ENCODE measurements around the gene OPN4.
A peak's percentile ranks its signal among the peaks of the same experiment; 100 is the strongest.

The OPN4 gene

GRCh38 chr10:86709396-86710185, 55.2 kb downstream of the OPN4 start:
- Histone ChIP-seq H3K36me3 (ENCODE audit: low read length) (no peaks in the 10 kb centered on the region), H3K27ac (ENCODE audit: low read depth, low read length) (no peak overlapping the region), H3K4me3 (ENCODE audit: insufficient read depth, low read length, poor library complexity, severe bottlenecking) (no peak overlapping the region), H3K27me3 (ENCODE audit: low read length) (no peaks in the 10 kb centered on the region), H3K9ac (ENCODE audit: low read length) (no peak overlapping the region), H3K4me2 (ENCODE audit: low read depth, low read length, poor library complexity, severe bottlenecking) (no peak overlapping the region), H3F3A (ENCODE audit: insufficient read depth) (peaks cover 10% of the 10 kb centered on the region), H2AFZ (ENCODE audit: low read depth, low read length, severe bottlenecking) (no peak overlapping the region), H4K20me1 (ENCODE audit: low read depth, low read length) (no peaks in the 10 kb centered on the region), H3K9me3 (ENCODE audit: insufficient read depth, low read length) (no peaks in the 10 kb centered on the region), H3K9me2 (replicated peaks; ENCODE audit: insufficient read depth, low read length) (no peaks in the 10 kb centered on the region), H3K79me2 (ENCODE audit: insufficient read depth, low read length) (no peaks in the 10 kb centered on the region)
- TF ChIP-seq EZH2phosphoT487 (conservative IDR thresholded peaks at IDR 0.05; ENCODE audit: low read length) (no peak), CTCF (IDR thresholded peaks at IDR 0.05; ENCODE audit: insufficient read depth, low read length, poor library complexity, severe bottlenecking) (no peak)

- Histone ChIP-seq H3K9ac (ENCODE audit: low read length) (peak overlapping the region; percentile 76), H3K36me3 (ENCODE audit: low read length) (no peaks in the 10 kb centered on the region), H3F3A (ENCODE audit: insufficient read depth) (peaks cover 10% of the 10 kb centered on the region), H3K79me2 (ENCODE audit: insufficient read depth, low read length) (no peaks in the 10 kb centered on the region), H3K9me2 (replicated peaks; ENCODE audit: insufficient read depth, low read length) (no peaks in the 10 kb centered on the region), H4K20me1 (ENCODE audit: low read depth, low read length) (no peaks in the 10 kb centered on the region), H3K4me2 (ENCODE audit: low read depth, low read length, poor library complexity, severe bottlenecking) (peak overlapping the region; percentile 63), H3K27me3 (ENCODE audit: low read length) (no peaks in the 10 kb centered on the region), H3K4me3 (ENCODE audit: insufficient read depth, low read length, poor library complexity, severe bottlenecking) (peak overlapping the region; percentile 60), H3K9me3 (ENCODE audit: insufficient read depth, low read length) (no peaks in the 10 kb centered on the region), H2AFZ (ENCODE audit: low read depth, low read length, severe bottlenecking) (peak overlapping the region; percentile 97), H3K27ac (ENCODE audit: low read depth, low read length) (peak overlapping the region; percentile 71)
- TF ChIP-seq CTCF (IDR thresholded peaks at IDR 0.05; ENCODE audit: insufficient read depth, low read length, poor library complexity, severe bottlenecking) (peak; percentile 56), EZH2phosphoT487 (conservative IDR thresholded peaks at IDR 0.05; ENCODE audit: low read length) (no peak)
These were observed 56.7 kb downstream of the OPN4 start for GRCh38 chr10:86710987-86711512.

GRCh38 chr10:86711513-86712316, 57.4 kb downstream of the OPN4 start:
- H3K9ac ChIP-seq (ENCODE audit: low read length): peak overlapping the region; percentile 76
- H3F3A ChIP-seq (ENCODE audit: insufficient read depth): peaks cover 10% of the 10 kb centered on the region
- no peaks in the 10 kb centered on the region for H4K20me1 ChIP-seq (ENCODE audit: low read depth, low read length)
- TF ChIP-seq EZH2phosphoT487 (conservative IDR thresholded peaks at IDR 0.05; ENCODE audit: low read length) (no peak), CTCF (IDR thresholded peaks at IDR 0.05; ENCODE audit: insufficient read depth, low read length, poor library complexity, severe bottlenecking) (no peak)
- peak overlapping the region; percentile 63 for H3K4me2 ChIP-seq (ENCODE audit: low read depth, low read length, poor library complexity, severe bottlenecking)
- no peaks in the 10 kb centered on the region for H3K27me3 ChIP-seq (ENCODE audit: low read length)
- H3K36me3 ChIP-seq (ENCODE audit: low read length): no peaks in the 10 kb centered on the region
- H3K9me2 ChIP-seq (replicated peaks; ENCODE audit: insufficient read depth, low read length): no peaks in the 10 kb centered on the region
- H3K79me2 ChIP-seq (ENCODE audit: insufficient read depth, low read length): no peaks in the 10 kb centered on the region
- peak overlapping the region; percentile 71 for H3K27ac ChIP-seq (ENCODE audit: low read depth, low read length)
- H2AFZ ChIP-seq (ENCODE audit: low read depth, low read length, severe bottlenecking): peak overlapping the region; percentile 97
- no peaks in the 10 kb centered on the region for H3K9me3 ChIP-seq (ENCODE audit: insufficient read depth, low read length)
- H3K4me3 ChIP-seq (ENCODE audit: insufficient read depth, low read length, poor library complexity, severe bottlenecking): peak overlapping the region; percentile 60
